ENCODE measurements around the gene BTBD9.

The BTBD9 gene

DNA sequence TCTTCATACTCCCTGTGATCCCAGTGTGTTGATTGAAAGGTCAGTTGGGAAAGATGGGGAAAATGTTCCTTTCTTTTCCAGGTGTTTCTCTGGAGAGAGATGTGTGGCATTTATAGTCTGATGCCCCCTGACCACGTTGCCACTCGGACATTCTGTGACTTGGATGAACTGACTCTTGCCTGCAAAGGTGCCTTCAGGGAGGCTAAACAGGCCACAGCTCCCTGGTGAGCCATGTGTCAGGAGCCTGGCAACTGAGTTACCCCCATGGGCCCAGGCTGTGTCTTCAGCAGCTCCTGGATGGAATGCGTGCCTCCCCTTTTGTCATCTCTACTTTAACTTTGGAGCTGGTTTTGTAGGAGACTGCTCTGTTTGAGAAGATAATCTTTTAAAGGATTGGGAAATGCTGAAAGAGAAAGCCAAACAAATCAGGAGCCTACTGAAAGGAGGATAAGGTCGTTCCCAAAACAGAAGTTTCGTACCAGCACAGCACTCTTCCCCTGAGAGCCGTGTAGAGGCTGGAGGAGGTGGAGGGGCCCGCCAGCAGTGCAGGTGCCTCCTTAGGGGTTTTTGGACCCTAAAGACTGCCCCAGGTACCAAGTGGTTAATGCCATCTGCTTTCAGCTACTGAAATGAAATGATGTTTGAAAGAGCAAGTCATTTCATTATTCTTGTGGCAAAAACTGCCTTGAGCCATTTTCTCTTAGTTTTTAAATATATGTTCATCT lies 497.4 kb downstream of the BTBD9 start:
- no peak for TF ChIP-seq ZNF565 (CRISPR knock-in tag; conservative IDR thresholded peaks at IDR 0.05; ENCODE audit: low read depth)
- no peak for TF ChIP-seq GLIS3 (CRISPR knock-in tag; IDR thresholded peaks at IDR 0.05)
- no peak for ATAC-seq

GRCh38 chr6:38141716-38142115 lies 498.0 kb downstream of the BTBD9 start:
- no peak for ATAC-seq
- TF ChIP-seq RARB (CRISPR knock-in tag; IDR thresholded peaks at IDR 0.05) = no peak
- TF ChIP-seq ARNTL (CRISPR knock-in tag; IDR thresholded peaks at IDR 0.05; ENCODE audit: borderline replicate concordance, low read depth) = no peak
- TF ChIP-seq, protein P1, sequence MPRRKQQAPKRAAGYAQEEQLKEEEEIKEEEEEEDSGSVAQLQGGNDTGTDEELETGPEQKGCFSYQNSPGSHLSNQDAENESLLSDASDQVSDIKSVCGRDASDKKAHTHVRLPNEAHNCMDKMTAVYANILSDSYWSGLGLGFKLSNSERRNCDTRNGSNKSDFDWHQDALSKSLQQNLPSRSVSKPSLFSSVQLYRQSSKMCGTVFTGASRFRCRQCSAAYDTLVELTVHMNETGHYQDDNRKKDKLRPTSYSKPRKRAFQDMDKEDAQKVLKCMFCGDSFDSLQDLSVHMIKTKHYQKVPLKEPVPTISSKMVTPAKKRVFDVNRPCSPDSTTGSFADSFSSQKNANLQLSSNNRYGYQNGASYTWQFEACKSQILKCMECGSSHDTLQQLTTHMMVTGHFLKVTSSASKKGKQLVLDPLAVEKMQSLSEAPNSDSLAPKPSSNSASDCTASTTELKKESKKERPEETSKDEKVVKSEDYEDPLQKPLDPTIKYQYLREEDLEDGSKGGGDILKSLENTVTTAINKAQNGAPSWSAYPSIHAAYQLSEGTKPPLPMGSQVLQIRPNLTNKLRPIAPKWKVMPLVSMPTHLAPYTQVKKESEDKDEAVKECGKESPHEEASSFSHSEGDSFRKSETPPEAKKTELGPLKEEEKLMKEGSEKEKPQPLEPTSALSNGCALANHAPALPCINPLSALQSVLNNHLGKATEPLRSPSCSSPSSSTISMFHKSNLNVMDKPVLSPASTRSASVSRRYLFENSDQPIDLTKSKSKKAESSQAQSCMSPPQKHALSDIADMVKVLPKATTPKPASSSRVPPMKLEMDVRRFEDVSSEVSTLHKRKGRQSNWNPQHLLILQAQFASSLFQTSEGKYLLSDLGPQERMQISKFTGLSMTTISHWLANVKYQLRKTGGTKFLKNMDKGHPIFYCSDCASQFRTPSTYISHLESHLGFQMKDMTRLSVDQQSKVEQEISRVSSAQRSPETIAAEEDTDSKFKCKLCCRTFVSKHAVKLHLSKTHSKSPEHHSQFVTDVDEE (CRISPR knock-in tag; IDR thresholded peaks at IDR 0.05) = no peak
- TF ChIP-seq ZFP30 (CRISPR knock-in tag; IDR thresholded peaks at IDR 0.05) = no peak
- TF ChIP-seq, protein P2, sequence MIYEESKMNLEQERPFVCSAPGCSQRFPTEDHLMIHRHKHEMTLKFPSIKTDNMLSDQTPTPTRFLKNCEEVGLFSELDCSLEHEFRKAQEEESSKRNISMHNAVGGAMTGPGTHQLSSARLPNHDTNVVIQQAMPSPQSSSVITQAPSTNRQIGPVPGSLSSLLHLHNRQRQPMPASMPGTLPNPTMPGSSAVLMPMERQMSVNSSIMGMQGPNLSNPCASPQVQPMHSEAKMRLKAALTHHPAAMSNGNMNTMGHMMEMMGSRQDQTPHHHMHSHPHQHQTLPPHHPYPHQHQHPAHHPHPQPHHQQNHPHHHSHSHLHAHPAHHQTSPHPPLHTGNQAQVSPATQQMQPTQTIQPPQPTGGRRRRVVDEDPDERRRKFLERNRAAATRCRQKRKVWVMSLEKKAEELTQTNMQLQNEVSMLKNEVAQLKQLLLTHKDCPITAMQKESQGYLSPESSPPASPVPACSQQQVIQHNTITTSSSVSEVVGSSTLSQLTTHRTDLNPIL (CRISPR knock-in tag; IDR thresholded peaks at IDR 0.05; ENCODE audit: low read depth) = no peak
- no peak for TF ChIP-seq ESRRG (CRISPR knock-in tag; IDR thresholded peaks at IDR 0.05)
- no peak for TF ChIP-seq BACH2 (CRISPR knock-in tag; IDR thresholded peaks at IDR 0.05; ENCODE audit: borderline replicate concordance)
- no peak for TF ChIP-seq ZC3H10 (CRISPR knock-in tag; IDR thresholded peaks at IDR 0.05)
- no peak for TF ChIP-seq PATZ1 (CRISPR knock-in tag; IDR thresholded peaks at IDR 0.05; ENCODE audit: borderline replicate concordance)
- no peak for TF ChIP-seq CSDC2 (CRISPR knock-in tag; IDR thresholded peaks at IDR 0.05)
- TF ChIP-seq ISL1 (CRISPR knock-in tag; IDR thresholded peaks at IDR 0.05) = no peak
- TF ChIP-seq ZNF8 (CRISPR knock-in tag; IDR thresholded peaks at IDR 0.05) = no peak
- no peak for TF ChIP-seq ZNF70 (CRISPR knock-in tag; IDR thresholded peaks at IDR 0.05)

DNA sequence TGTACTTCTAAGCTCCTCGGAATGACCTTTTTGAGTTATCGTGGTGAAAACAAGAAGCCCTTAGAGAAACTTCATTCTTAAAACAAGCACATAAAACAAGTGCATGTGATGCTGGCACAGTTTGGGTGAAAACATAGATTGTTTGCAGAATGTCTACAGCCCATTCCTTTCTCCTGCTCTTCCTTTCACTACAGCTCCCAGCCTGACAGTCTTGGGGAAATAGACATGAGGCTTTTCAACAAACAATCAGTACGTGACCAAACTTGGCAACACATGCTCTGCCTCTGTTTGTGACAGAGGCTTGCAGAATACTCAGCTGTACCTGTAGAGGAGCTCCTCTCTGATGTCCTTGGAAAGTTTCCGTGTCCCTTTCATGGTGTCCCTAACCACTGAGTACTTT lies 498.6 kb downstream of the BTBD9 start:
- no peak for ATAC-seq

GRCh38 chr6:38138374-38138773 lies 501.4 kb downstream of the BTBD9 start:
- TF ChIP-seq ZFP3 (CRISPR knock-in tag; IDR thresholded peaks at IDR 0.05) = no peak
- no peak for TF ChIP-seq OSR1 (CRISPR knock-in tag; IDR thresholded peaks at IDR 0.05)
- no peak for TF ChIP-seq TOX (CRISPR knock-in tag; IDR thresholded peaks at IDR 0.05; ENCODE audit: borderline replicate concordance)
- no peak for TF ChIP-seq PATZ1 (CRISPR knock-in tag; IDR thresholded peaks at IDR 0.05; ENCODE audit: borderline replicate concordance)

More for the DNA sequence above, 498.6 kb downstream of the BTBD9 start:
- no peak for TF ChIP-seq CSDC2 (CRISPR knock-in tag; IDR thresholded peaks at IDR 0.05)
- TF ChIP-seq ZNF565 (CRISPR knock-in tag; conservative IDR thresholded peaks at IDR 0.05; ENCODE audit: low read depth) = no peak

DNA sequence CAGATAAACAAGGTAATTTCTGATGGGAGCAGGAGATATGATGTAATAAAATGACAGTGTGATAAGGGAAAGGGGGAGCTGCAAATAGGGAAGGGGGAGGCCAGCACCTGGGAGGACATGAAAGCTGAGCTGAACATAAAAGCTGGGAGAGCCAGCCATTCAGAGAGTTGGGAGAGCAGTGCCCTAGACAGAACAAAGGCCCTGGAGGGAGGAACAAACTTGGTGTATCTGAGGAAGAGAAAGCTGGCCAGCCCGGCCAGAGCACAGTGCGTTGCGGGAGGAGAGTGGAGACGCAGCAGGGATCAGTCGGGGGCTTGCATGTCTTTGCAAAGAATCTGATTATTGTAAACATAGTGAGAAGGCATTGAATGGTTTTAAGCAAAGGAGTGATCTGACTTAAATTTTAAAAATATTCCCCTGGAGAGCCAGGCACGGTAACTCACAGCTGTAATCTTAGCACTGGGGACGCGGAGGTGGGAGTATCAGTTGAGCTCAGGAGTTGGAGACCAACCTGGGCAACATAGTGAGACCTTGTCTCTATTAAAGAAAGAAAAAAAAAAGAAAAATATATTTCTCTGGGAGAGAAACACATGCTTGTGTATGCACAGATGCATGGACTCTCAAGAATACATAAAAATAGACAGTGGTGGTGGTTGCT lies 502.0 kb downstream of the BTBD9 start:
- no peak for ATAC-seq
- TF ChIP-seq RARB (CRISPR knock-in tag; IDR thresholded peaks at IDR 0.05) (no peak), PPARA (CRISPR knock-in tag; IDR thresholded peaks at IDR 0.05; ENCODE audit: borderline replicate concordance) (no peak), GLIS3 (CRISPR knock-in tag; IDR thresholded peaks at IDR 0.05) (no peak), SNAI2 (CRISPR knock-in tag; IDR thresholded peaks at IDR 0.05) (no peak), ISL1 (CRISPR knock-in tag; IDR thresholded peaks at IDR 0.05) (no peak), PATZ1 (CRISPR knock-in tag; IDR thresholded peaks at IDR 0.05; ENCODE audit: borderline replicate concordance) (no peak)
- TF ChIP-seq, protein P3, sequence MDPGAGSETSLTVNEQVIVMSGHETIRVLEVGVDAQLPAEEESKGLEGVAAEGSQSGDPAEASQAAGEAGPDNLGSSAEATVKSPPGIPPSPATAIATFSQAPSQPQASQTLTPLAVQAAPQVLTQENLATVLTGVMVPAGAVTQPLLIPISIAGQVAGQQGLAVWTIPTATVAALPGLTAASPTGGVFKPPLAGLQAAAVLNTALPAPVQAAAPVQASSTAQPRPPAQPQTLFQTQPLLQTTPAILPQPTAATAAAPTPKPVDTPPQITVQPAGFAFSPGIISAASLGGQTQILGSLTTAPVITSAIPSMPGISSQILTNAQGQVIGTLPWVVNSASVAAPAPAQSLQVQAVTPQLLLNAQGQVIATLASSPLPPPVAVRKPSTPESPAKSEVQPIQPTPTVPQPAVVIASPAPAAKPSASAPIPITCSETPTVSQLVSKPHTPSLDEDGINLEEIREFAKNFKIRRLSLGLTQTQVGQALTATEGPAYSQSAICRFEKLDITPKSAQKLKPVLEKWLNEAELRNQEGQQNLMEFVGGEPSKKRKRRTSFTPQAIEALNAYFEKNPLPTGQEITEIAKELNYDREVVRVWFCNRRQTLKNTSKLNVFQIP (CRISPR knock-in tag; IDR thresholded peaks at IDR 0.05; ENCODE audit: borderline replicate concordance, low read depth) = no peak
- TF ChIP-seq, protein P2 (CRISPR knock-in tag; IDR thresholded peaks at IDR 0.05; ENCODE audit: low read depth) = no peak

More at GRCh38 chr6:38138374-38138773, 501.4 kb downstream of the BTBD9 start:
- ATAC-seq = no peak
